Thyroid gland (tissue), 4 donors: ENCODE measurements around the gene ZBTB40. TPM values are rescaled to one million over a fixed set of nuclear protein-coding genes. Genes with fewer than 3 reads are reported as not detected.

Experiments used
- DNase-seq, 2 donors: peaks; one replicate each; pipeline ENCODE4 v3.0.0-alpha.2; 2019
- H3K27ac ChIP-seq, 3 donors: fragments of 200-600 bp; sonication (generic); 1 replicate in 2 of 3; 2 replicates in 1 of 3; pipeline ENCODE4 v1.5.1; 2016 to 2019; ENCODE audit warnings: mild to moderate bottlenecking in 1 of 3, moderate library complexity in 1 of 3
- H3K27me3 ChIP-seq: fragments of 200-600 bp; sonication (generic); one replicate; pipeline ENCODE4 v1.5.1; 2019
- H3K36me3 ChIP-seq, 2 donors: fragments of 200-600 bp; sonication (generic); one replicate each; pipeline ENCODE4 v1.5.1; 2016 to 2019
- H3K4me1 ChIP-seq, 2 donors: fragments of 200-600 bp; sonication (generic); one replicate each; pipeline ENCODE4 v1.5.1; 2017 to 2019
- H3K4me3 ChIP-seq, 3 donors: fragments of 200-600 bp; sonication (generic); replicated peaks in 1 of 3; 1 replicate in 2 of 3; 2 replicates in 1 of 3; pipeline ENCODE4 v1.5.1; 2016; ENCODE audit warnings: mild to moderate bottlenecking in 1 of 3
- H3K9me3 ChIP-seq: fragments of 200-600 bp; sonication (generic); one replicate; pipeline ENCODE4 v1.5.1; 2017
- CTCF ChIP-seq, 6 experiments: fragments of 200-600 bp in 3 of 6; fragments of 450-650 bp in 3 of 6; sonication (generic) in 3 of 6; IDR thresholded peaks; one replicate each; pipeline ENCODE4 v1.5.1; 2016 to 2019; ENCODE audit warnings: antibody characterized with exemption in 6 of 6, mild to moderate bottlenecking in 2 of 6, inconsistent platforms in 1 of 6, moderate library complexity in 1 of 6
- POLR2A ChIP-seq, 2 donors: fragments of 450-650 bp; IDR thresholded peaks; one replicate each; pipeline ENCODE4 v1.6.1; 2017; ENCODE audit warnings: antibody characterized with exemption in 2 of 2, mild to moderate bottlenecking in 2 of 2, moderate library complexity in 1 of 2
- WGBS, 2 donors: methylation state at CpG; one replicate each; pipeline ENCODE4 v1.1.5; 2017; 5-methylcytosine and 5-hydroxymethylcytosine counted together
- intact Hi-C: fragments of 100-400 bp; cut with DNase I; formaldehyde crosslinking; loops from one replicate; pipeline ENCODE4 v1.15.1; 2023
- total RNA-seq, 4 donors: library from RNA; depleted of rRNA; stranded (reverse); fragments of >200 nt; gene quantifications; one replicate each; pipeline ENCODE4 v1.2.3, GENCODE V29; 2016

The ZBTB40 gene
- total RNA-seq, 4 donors from 2014 or later, result 18.7 to 30.1 (median 23.8) TPM

- peaks cover 23 to 45% of the 10 kb centered on the region in 2 donors for H3K4me1 ChIP-seq
- no peaks in the 10 kb centered on the region for H3K9me3 ChIP-seq
- TF ChIP-seq CTCF (IDR thresholded peaks at IDR 0.05) (no peak), POLR2A (IDR thresholded peaks at IDR 0.05) (no peak)
- H3K27ac ChIP-seq, result no peak overlapping the region
- intact Hi-C loops, result no loop called here
- WGBS, 2 donors, result 45 to 50% methylated on average over 5 to 7 of the region's 7 CpGs
- no peaks in the 10 kb centered on the region for H3K36me3 ChIP-seq
- H3K4me3 ChIP-seq, result no peak overlapping the region
- no peaks in the 10 kb centered on the region for H3K27me3 ChIP-seq
- DNase-seq, result peak; percentile 61 to 65
Measured at GRCh38 chr1:22496536-22497160, 45.0 kb downstream of the ZBTB40 start.

GRCh38 chr1:22498463-22498862, 46.8 kb downstream of the ZBTB40 start:
- peaks cover 23 to 45% of the 10 kb centered on the region in 2 donors for H3K4me1 ChIP-seq
- H3K9me3 ChIP-seq, result no peaks in the 10 kb centered on the region
- H3K4me3 ChIP-seq, result no peak overlapping the region
- intact Hi-C loops, result no loop called here
- DNase-seq, result no peak
- no peaks in the 10 kb centered on the region for H3K27me3 ChIP-seq
- WGBS, 2 donors, result 75 to 100% methylated on average over 2 of the region's 2 CpGs
- peak overlapping the region in 1 of 3 donors; percentile 42 for H3K27ac ChIP-seq
- no peaks in the 10 kb centered on the region for H3K36me3 ChIP-seq
- TF ChIP-seq POLR2A (IDR thresholded peaks at IDR 0.05) (no peak), CTCF (IDR thresholded peaks at IDR 0.05) (no peak)

- Histone ChIP-seq H3K9me3 (no peaks in the 10 kb centered on the region), H3K36me3 (no peaks in the 10 kb centered on the region), H3K27ac (peak overlapping the region in 2 of 3 donors; percentile 42 to 70), H3K27me3 (no peaks in the 10 kb centered on the region), H3K4me3 (no peak overlapping the region), H3K4me1 (peaks cover 29 to 48% of the 10 kb centered on the region in 2 donors)
- DNase-seq, result no peak
- no peak for TF ChIP-seq CTCF (IDR thresholded peaks at IDR 0.05)
- WGBS, 2 donors, result 61 to 84% methylated on average over 4 of the region's 4 CpGs
- intact Hi-C loops, result no loop called here
Measured at GRCh38 chr1:22500058-22500457, 48.4 kb downstream of the ZBTB40 start.

GRCh38 chr1:22500471-22500870, 48.8 kb downstream of the ZBTB40 start:
- TF ChIP-seq CTCF (IDR thresholded peaks at IDR 0.05), result no peak
- Histone ChIP-seq H3K27me3 (no peaks in the 10 kb centered on the region), H3K9me3 (no peaks in the 10 kb centered on the region), H3K36me3 (no peaks in the 10 kb centered on the region), H3K27ac (peak overlapping the region in 2 of 3 donors; percentile 42 to 70), H3K4me1 (peaks cover 32 to 44% of the 10 kb centered on the region in 2 donors), H3K4me3 (no peak overlapping the region)
- WGBS, 2 donors, result 16 to 19% methylated on average over 6 of the region's 6 CpGs
- peak; percentile 72 to 74 for DNase-seq
- intact Hi-C loops, result no loop called here

- WGBS, 2 donors, result 88 to 92% methylated on average over 1 of the region's 1 CpG
- H3K27me3 ChIP-seq, result no peaks in the 10 kb centered on the region
- H3K9me3 ChIP-seq, result no peaks in the 10 kb centered on the region
- H3K36me3 ChIP-seq, result peaks cover 0 to 3% of the 10 kb centered on the region in 2 donors
- H3K4me3 ChIP-seq, result no peak overlapping the region
- H3K4me1 ChIP-seq, result peaks cover 35 to 40% of the 10 kb centered on the region in 2 donors
- intact Hi-C loops, result no loop called here
- TF ChIP-seq CTCF (IDR thresholded peaks at IDR 0.05) (no peak), POLR2A (IDR thresholded peaks at IDR 0.05) (no peak)
- no peak for DNase-seq
- no peak overlapping the region for H3K27ac ChIP-seq
Measured at GRCh38 chr1:22502202-22502601, 50.6 kb downstream of the ZBTB40 start.
